22Rv1 (cell line): ENCODE data around the gene IRX4.
A peak's percentile ranks its signal among the peaks of the same experiment; 100 is the strongest.

Source experiments
- H3K27ac ChIP-seq: fragments of 450-650 bp; 2 replicates; pipeline ENCODE4 v1.5.1; 2017
- CTCF ChIP-seq: fragments of 450-650 bp; IDR thresholded peaks from 2 replicates; pipeline ENCODE4 v1.5.1; 2017; ENCODE audit warnings: mild to moderate bottlenecking
- ZFX ChIP-seq: fragments of 450-650 bp; IDR thresholded peaks from 2 replicates; pipeline ENCODE4 v1.6.1; 2017; ENCODE audit warnings: antibody characterized with exemption, borderline replicate concordance

Gene IRX4

GRCh38 chr5:1885868-1886845, 3.4 kb upstream of the IRX4 start:
- no peak overlapping the region for H3K27ac ChIP-seq
- no peak for TF ChIP-seq ZFX
- TF ChIP-seq CTCF, result no peak

GRCh38 chr5:1885404-1885755, 2.7 kb upstream of the IRX4 start:
- TF ChIP-seq ZFX, result no peak
- TF ChIP-seq CTCF, result no peak
- no peak overlapping the region for H3K27ac ChIP-seq

GRCh38 chr5:1884678-1885403, 2.1 kb upstream of the IRX4 start:
- no peak for TF ChIP-seq ZFX
- no peak for TF ChIP-seq CTCF
- no peak overlapping the region for H3K27ac ChIP-seq

GRCh38 chr5:1883925-1884677, 1.4 kb upstream of the IRX4 start:
- H3K27ac ChIP-seq, result no peak overlapping the region

GRCh38 chr5:1883120-1883924, 597 bp upstream of the IRX4 start:
- no peak overlapping the region for H3K27ac ChIP-seq
- TF ChIP-seq ZFX (no peak), CTCF (peak; percentile 37)

More at GRCh38 chr5:1883925-1884677, 1.4 kb upstream of the IRX4 start:
- TF ChIP-seq ZFX (no peak), CTCF (no peak; the same call in 1 of the 2 replicates)

GRCh38 chr5:1881731-1882336, 891 bp downstream of the IRX4 start:
- H3K27ac ChIP-seq, result no peak overlapping the region

More at GRCh38 chr5:1881731-1882336, 891 bp downstream of the IRX4 start:
- TF ChIP-seq ZFX (no peak), CTCF (no peak)
